ENCODE results near the gene ESX1.
"Not testable (repeated sequence)": the region's sequence is repeated elsewhere in the genome, so short reads cannot be mapped to it uniquely, and the experiment has no call there.

The ESX1 gene

DNA sequence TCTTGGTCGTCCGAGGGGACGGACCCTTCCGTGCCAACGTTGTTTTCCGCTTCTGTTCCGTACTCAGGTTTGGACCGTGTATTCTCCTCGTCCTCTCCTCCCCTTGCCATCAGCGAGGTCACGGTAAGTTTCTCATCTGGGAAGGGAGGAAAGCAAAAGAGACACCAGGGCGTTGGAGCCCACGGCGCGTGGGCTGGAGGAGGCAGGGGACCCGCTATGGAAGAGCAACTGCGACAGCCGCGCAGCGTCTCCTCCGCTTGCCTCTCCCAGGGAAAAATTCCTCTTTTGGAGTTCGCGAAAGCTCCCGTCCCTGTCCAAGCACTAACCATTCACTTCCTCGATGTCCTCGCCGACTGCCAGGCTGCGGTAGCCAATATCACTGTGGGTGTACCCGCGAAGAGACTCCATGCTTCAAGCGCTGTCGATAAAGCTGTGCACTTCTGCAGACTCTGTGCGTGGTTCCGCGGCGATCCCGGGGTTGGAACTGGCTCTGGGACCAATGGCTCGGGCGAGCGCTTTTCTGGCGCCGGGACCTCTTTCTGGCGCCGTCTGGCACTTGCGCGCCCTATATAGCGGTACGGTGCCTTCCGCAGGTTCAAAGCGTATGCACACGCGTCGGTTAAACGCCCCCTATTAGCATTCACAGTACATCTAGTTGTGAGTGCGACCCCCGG, at the start of gene ESX1:
Gene ESX1 (minus strand): TSS at position 492 of the 674 bp plus-strand sequence. CDS start 84 bp downstream, at position 408.
- DNase-seq, result no peak

- no peak for DNase-seq
These were observed 40.9 kb upstream of the ESX1 start for GRCh38 chrX:104295636-104296035.

- no peak for DNase-seq
These were observed 34.2 kb upstream of the ESX1 start for GRCh38 chrX:104288961-104289360.

- no peak for DNase-seq
These were observed 33.5 kb upstream of the ESX1 start for GRCh38 chrX:104288269-104288668.

DNA sequence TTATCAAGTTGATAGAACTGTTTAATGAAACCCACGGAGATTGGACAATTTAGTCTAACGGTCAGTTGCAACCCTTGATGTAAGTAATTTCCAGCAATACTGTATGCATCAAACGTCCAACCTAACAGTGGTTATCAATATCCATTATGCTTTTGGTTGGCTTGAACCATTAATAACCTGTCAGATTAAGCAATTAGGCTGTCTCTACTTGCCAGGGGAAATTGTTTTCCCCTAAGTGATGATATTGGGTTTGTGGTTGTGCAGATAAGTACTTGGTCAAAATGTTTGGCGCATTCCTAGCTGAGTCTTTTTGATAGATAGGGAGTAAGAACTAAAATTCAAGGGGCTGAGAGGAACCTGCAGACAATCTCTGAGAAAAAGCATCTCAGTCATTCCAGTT, 30.5 kb upstream of the ESX1 start:
- DNase-seq, result no peak

GRCh38 chrX:104284507-104284906, 29.8 kb upstream of the ESX1 start:
- no peak for DNase-seq

- no peak for DNase-seq
These were observed 27.5 kb upstream of the ESX1 start for GRCh38 chrX:104282166-104282725.

DNA sequence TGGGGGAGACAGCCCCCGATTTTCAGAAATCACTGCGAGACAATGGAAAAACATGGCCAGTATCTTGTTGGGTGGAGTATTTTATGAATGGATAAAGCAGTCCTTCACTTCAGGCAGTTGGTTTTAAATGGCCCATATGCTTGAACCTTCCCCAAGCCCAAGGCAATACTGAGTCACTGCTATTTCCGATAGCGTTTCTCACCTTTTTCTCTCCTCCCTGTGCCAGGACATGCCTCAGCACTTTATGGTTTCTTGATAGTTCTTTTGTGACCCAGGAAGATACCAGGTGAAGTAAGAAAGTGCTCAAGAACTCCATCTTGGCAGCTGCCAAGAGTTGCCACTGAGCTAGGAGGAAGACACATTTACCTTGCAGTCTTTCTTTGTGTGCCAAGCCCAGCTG, 26.8 kb upstream of the ESX1 start:
- no peak for DNase-seq

DNA sequence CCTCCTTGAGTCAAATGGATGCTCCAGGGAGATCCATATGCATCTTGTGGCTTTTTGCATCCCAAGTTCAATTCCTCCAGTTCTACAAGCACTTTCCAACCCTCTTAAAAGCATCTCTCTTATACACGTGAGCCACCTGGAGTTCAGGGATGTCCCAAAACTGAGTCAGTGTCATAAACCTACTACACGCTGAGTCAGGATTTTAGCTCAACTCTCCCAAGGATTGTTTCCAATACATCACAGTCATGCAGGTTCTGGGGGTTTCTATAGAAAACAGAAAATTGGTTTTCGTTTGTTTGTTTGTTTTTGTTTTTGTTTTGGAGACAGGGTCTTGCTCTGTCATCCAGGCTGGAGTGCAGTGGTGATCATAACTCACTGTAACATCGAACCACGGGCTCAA, 25.9 kb upstream of the ESX1 start:
- no peak for DNase-seq

DNA sequence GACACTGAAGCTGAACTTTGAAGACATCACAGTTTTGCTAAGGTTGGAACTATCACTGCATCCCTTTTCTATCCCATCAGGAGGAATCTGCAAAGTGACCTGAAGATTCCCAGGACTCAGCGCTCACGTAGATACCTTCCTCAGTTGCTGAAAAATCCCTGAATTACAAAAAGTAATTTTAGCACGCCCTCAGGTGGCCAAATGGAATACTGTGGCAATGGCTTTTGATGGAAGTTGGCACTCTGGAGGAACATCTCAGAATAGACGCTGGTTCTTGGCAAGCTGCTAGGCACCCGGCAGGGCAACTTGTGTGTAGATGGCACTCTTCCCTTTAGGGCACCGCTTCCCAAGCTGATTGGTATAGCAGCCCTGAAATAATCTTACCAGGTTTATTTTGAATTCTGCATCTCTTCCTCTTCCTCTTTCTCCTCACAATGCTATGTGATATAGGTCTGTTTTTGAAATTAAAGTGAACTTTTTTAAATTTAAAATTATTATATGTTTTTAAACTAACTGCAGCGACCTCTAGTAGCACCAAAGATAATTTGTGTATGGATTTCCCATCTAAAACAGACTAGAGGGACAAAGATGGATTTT, 16.3 kb upstream of the ESX1 start:
- peak; percentile 54 for DNase-seq

GRCh38 chrX:104270212-104270611, 15.5 kb upstream of the ESX1 start:
- DNase-seq, result no peak

DNA sequence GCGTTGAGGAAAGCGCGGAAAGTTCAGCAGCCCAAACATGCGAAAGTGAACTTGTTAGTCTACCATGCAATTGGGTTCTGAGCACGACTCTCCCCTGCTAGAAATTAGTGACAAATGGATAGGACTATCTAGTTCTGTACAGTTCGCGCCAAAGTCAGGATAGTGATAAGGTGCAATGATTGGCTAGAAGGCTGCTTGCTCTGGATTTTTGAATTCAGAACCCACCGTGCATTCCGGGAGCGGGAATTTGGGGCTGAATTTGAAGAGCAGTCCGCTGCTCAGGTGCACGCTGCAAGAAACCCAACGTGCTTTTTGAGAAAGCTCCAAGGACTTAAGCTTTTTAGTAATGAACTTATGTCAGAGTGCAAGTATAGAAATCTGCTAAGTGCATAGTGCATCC, 732 bp upstream of the ESX1 start:
- DNase-seq, result no peak

- DNase-seq, result peak; percentile 1
These were observed 929 bp downstream of the ESX1 start for GRCh38 chrX:104253567-104254441.

DNA sequence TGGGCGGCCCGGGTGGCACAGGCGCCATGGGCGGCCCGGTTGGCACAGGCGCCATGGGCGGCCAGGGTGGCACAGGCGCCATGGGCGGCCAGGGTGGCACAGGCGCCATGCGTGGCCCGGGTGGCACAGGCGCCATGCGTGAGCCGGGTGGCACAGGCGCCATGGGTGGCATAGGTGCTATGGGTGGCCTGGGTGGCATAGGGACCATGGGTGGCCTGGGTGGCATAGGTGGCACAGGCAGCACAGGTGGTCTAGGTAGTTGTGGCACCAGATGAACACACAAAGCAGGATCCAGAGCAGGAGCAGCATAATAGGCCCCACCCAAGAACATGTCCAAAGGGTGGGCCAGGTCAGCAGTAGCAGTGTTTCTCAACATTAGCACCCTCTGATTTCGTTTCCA, 4.3 kb downstream of the ESX1 start:
- DNase-seq, result no peak

GRCh38 chrX:104230060-104230459, 24.7 kb downstream of the ESX1 start:
- not testable (repeated sequence) for DNase-seq

- no peak for DNase-seq
These were observed 43.5 kb downstream of the ESX1 start for GRCh38 chrX:104211187-104211586.

DNA sequence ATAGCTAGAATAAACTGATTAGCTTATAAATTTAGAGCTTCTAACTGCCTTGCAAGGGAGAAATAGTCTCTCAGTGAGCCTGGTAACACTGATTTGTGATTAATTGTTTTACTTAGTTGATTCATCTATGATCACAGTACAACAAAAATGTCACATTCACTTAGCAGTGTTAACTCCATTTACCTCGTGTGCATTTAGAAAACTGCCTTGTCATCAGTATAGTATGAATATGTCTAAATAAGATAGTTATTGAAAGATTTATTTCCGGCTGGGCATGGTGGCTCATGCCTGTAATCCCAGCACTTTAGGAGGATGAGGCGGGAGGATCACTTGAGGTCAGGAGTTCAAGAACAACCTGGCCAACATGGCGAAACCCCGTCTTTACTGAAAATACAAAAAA, 49.2 kb downstream of the ESX1 start:
- no peak for DNase-seq

Data from NCI-H510A treated with DMSO at 0.1 percent for 48 hours (cell line).